ENCODE measurements around the gene FAM76A.
"Not testable (repeated sequence)": the region's sequence is repeated elsewhere in the genome, so short reads cannot be mapped to it uniquely, and the experiment has no call there.

FAM76A gene

GRCh38 chr1:27787895-27788294 lies 62.1 kb downstream of the FAM76A start:
- Histone ChIP-seq H3K36me3 (ENCODE audit: control insufficient read depth, low read depth, low read length) (peaks cover 3% of the 10 kb centered on the region), H3K4me3 (ENCODE audit: low read length) (no peak overlapping the region), H3K27me3 (ENCODE audit: control insufficient read depth, insufficient read depth, low read length) (no peaks in the 10 kb centered on the region), H3K9me3 (ENCODE audit: control insufficient read depth, low read depth, low read length) (no peaks in the 10 kb centered on the region), H3K4me1 (ENCODE audit: control insufficient read depth, low read depth, low read length) (no peaks in the 10 kb centered on the region), H3K27ac (ENCODE audit: low read length) (no peak overlapping the region), H3K9ac (ENCODE audit: low read length) (no peak overlapping the region)

GRCh38 chr1:27789540-27790041 lies 63.8 kb downstream of the FAM76A start:
- Histone ChIP-seq H3K4me1 (ENCODE audit: control insufficient read depth, low read depth, low read length) (no peaks in the 10 kb centered on the region), H3K36me3 (ENCODE audit: control insufficient read depth, low read depth, low read length) (peaks cover 7% of the 10 kb centered on the region), H3K27me3 (ENCODE audit: control insufficient read depth, insufficient read depth, low read length) (no peaks in the 10 kb centered on the region), H3K9me3 (ENCODE audit: control insufficient read depth, low read depth, low read length) (no peaks in the 10 kb centered on the region), H3K4me3 (ENCODE audit: low read length) (no peak overlapping the region), H3K9ac (ENCODE audit: low read length) (no peak overlapping the region), H3K27ac (ENCODE audit: low read length) (no peak overlapping the region)

- H3K9me3 ChIP-seq (ENCODE audit: control insufficient read depth, low read depth, low read length); H3K27me3 ChIP-seq (ENCODE audit: control insufficient read depth, insufficient read depth, low read length); H3K27ac ChIP-seq (ENCODE audit: low read length); H3K36me3 ChIP-seq (ENCODE audit: control insufficient read depth, low read depth, low read length); H3K4me1 ChIP-seq (ENCODE audit: control insufficient read depth, low read depth, low read length); H3K9ac ChIP-seq (ENCODE audit: low read length); H3K4me3 ChIP-seq (ENCODE audit: low read length): not testable (repeated sequence)
Measured at GRCh38 chr1:27790270-27790669, 64.5 kb downstream of the FAM76A start.

GRCh38 chr1:27795601-27796000 lies 69.8 kb downstream of the FAM76A start:
- H3K4me3 ChIP-seq (ENCODE audit: low read length) = no peak overlapping the region
- no peaks in the 10 kb centered on the region for H3K27me3 ChIP-seq (ENCODE audit: control insufficient read depth, insufficient read depth, low read length)
- H3K36me3 ChIP-seq (ENCODE audit: control insufficient read depth, low read depth, low read length) = peaks cover 8% of the 10 kb centered on the region

GRCh38 chr1:27804791-27805190 lies 79.0 kb downstream of the FAM76A start:
- H3K4me3 ChIP-seq (ENCODE audit: low read length) = no peak overlapping the region
- H3K27ac ChIP-seq (ENCODE audit: low read length) = no peak overlapping the region
- H3K4me1 ChIP-seq (ENCODE audit: control insufficient read depth, low read depth, low read length) = peaks cover 12% of the 10 kb centered on the region
- H3K9me3 ChIP-seq (ENCODE audit: control insufficient read depth, low read depth, low read length) = no peaks in the 10 kb centered on the region
- H3K36me3 ChIP-seq (ENCODE audit: control insufficient read depth, low read depth, low read length) = peaks cover 3% of the 10 kb centered on the region
- H3K9ac ChIP-seq (ENCODE audit: low read length) = no peak overlapping the region
- no peaks in the 10 kb centered on the region for H3K27me3 ChIP-seq (ENCODE audit: control insufficient read depth, insufficient read depth, low read length)

More at GRCh38 chr1:27795601-27796000, 69.8 kb downstream of the FAM76A start:
- H3K9me3 ChIP-seq (ENCODE audit: control insufficient read depth, low read depth, low read length) = no peaks in the 10 kb centered on the region
- no peak overlapping the region for H3K27ac ChIP-seq (ENCODE audit: low read length)
- no peak overlapping the region for H3K9ac ChIP-seq (ENCODE audit: low read length)
- H3K4me1 ChIP-seq (ENCODE audit: control insufficient read depth, low read depth, low read length) = no peaks in the 10 kb centered on the region

- no peak overlapping the region for H3K4me3 ChIP-seq (ENCODE audit: low read length)
- no peaks in the 10 kb centered on the region for H3K36me3 ChIP-seq (ENCODE audit: control insufficient read depth, low read depth, low read length)
- H3K4me1 ChIP-seq (ENCODE audit: control insufficient read depth, low read depth, low read length) = peaks cover 12% of the 10 kb centered on the region
- H3K27ac ChIP-seq (ENCODE audit: low read length) = no peak overlapping the region
- no peaks in the 10 kb centered on the region for H3K9me3 ChIP-seq (ENCODE audit: control insufficient read depth, low read depth, low read length)
- H3K27me3 ChIP-seq (ENCODE audit: control insufficient read depth, insufficient read depth, low read length) = no peaks in the 10 kb centered on the region
- H3K9ac ChIP-seq (ENCODE audit: low read length) = no peak overlapping the region
Measured at GRCh38 chr1:27806758-27807157, 81.0 kb downstream of the FAM76A start.

- H3K4me1 ChIP-seq (ENCODE audit: control insufficient read depth, low read depth, low read length) = peaks cover 12% of the 10 kb centered on the region
- no peak overlapping the region for H3K27ac ChIP-seq (ENCODE audit: low read length)
- no peak overlapping the region for H3K4me3 ChIP-seq (ENCODE audit: low read length)
- H3K27me3 ChIP-seq (ENCODE audit: control insufficient read depth, insufficient read depth, low read length) = no peaks in the 10 kb centered on the region
- no peaks in the 10 kb centered on the region for H3K9me3 ChIP-seq (ENCODE audit: control insufficient read depth, low read depth, low read length)
- H3K9ac ChIP-seq (ENCODE audit: low read length) = peak overlapping the region; percentile 3
- H3K36me3 ChIP-seq (ENCODE audit: control insufficient read depth, low read depth, low read length) = no peaks in the 10 kb centered on the region
Measured at GRCh38 chr1:27807385-27807784, 81.6 kb downstream of the FAM76A start.

GRCh38 chr1:27808131-27808530 lies 82.4 kb downstream of the FAM76A start:
- H3K9me3 ChIP-seq (ENCODE audit: control insufficient read depth, low read depth, low read length); H3K9ac ChIP-seq (ENCODE audit: low read length); H3K27me3 ChIP-seq (ENCODE audit: control insufficient read depth, insufficient read depth, low read length); H3K27ac ChIP-seq (ENCODE audit: low read length); H3K4me3 ChIP-seq (ENCODE audit: low read length); H3K36me3 ChIP-seq (ENCODE audit: control insufficient read depth, low read depth, low read length): not testable (repeated sequence)
- H3K4me1 ChIP-seq (ENCODE audit: control insufficient read depth, low read depth, low read length) = peaks cover 12% of the 10 kb centered on the region

GRCh38 chr1:27809883-27810282 lies 84.1 kb downstream of the FAM76A start:
- H3K27me3 ChIP-seq (ENCODE audit: control insufficient read depth, insufficient read depth, low read length) = no peaks in the 10 kb centered on the region
- no peak overlapping the region for H3K9ac ChIP-seq (ENCODE audit: low read length)
- no peak overlapping the region for H3K27ac ChIP-seq (ENCODE audit: low read length)
- no peaks in the 10 kb centered on the region for H3K36me3 ChIP-seq (ENCODE audit: control insufficient read depth, low read depth, low read length)
- H3K4me1 ChIP-seq (ENCODE audit: control insufficient read depth, low read depth, low read length) = peaks cover 12% of the 10 kb centered on the region
- no peak overlapping the region for H3K4me3 ChIP-seq (ENCODE audit: low read length)
- H3K9me3 ChIP-seq (ENCODE audit: control insufficient read depth, low read depth, low read length) = no peaks in the 10 kb centered on the region

- no peak overlapping the region for H3K9ac ChIP-seq (ENCODE audit: low read length)
- H3K36me3 ChIP-seq (ENCODE audit: control insufficient read depth, low read depth, low read length) = no peaks in the 10 kb centered on the region
- H3K27ac ChIP-seq (ENCODE audit: low read length) = no peak overlapping the region
- no peak overlapping the region for H3K4me3 ChIP-seq (ENCODE audit: low read length)
- H3K27me3 ChIP-seq (ENCODE audit: control insufficient read depth, insufficient read depth, low read length) = no peaks in the 10 kb centered on the region
- H3K4me1 ChIP-seq (ENCODE audit: control insufficient read depth, low read depth, low read length) = peaks cover 10% of the 10 kb centered on the region
- H3K9me3 ChIP-seq (ENCODE audit: control insufficient read depth, low read depth, low read length) = no peaks in the 10 kb centered on the region
Measured at GRCh38 chr1:27811741-27812500, 86.2 kb downstream of the FAM76A start.

Data from iPS-18a (cell line).